PFSK-1 (cell line): ENCODE data around the gene NISCH.

Source experiments
- POLR2AphosphoS5 ChIP-seq: IDR thresholded peaks from 2 replicates; pipeline ENCODE4 v1.6.1; 2012; ENCODE audit warnings: low read depth, mild to moderate bottlenecking, control low read depth, low read length, moderate library complexity
- REST ChIP-seq, 2 experiments: IDR thresholded peaks; 2 replicates each; pipeline versions ENCODE4 v1.6.1 to v1.8.0; 2011 to 2012; ENCODE audit warnings: low read depth in 2 of 2, low read length in 2 of 2, control low read depth in 1 of 2, inconsistent platforms in 1 of 2, mild to moderate bottlenecking in 1 of 2, moderate library complexity in 1 of 2; ENCODE audit not compliant: insufficient read depth in 1 of 2

- no peak for TF ChIP-seq POLR2AphosphoS5
- TF ChIP-seq REST (IDR thresholded peaks at IDR 0.05; ENCODE audit: insufficient read depth in 1 of 2, low read depth in 2 of 2, low read length in 2 of 2): no peak
Measured at GRCh38 chr3:52441091-52441771, 14.2 kb upstream of the NISCH start.
